Esophagus squamous epithelium (tissue), 4 donors: ENCODE results near the gene VNN1.

ENCODE experiments used
- POLR2A ChIP-seq, 4 donors: fragments of 450-650 bp; IDR thresholded peaks; one replicate each; pipeline ENCODE4 v1.6.1; 2017; ENCODE audit warnings: antibody characterized with exemption in 4 of 4, mild to moderate bottlenecking in 4 of 4, moderate library complexity in 3 of 4
- TF ChIP-seq, protein P1 (sequence below), 6 experiments: fragments of 450-650 bp in 4 of 6; fragments of 200-600 bp in 2 of 6; sonication (generic) in 2 of 6; IDR thresholded peaks; one replicate each; pipeline ENCODE4 v1.5.1; 2016 to 2019; ENCODE audit warnings: antibody characterized with exemption in 6 of 6, mild to moderate bottlenecking in 4 of 6, moderate library complexity in 4 of 6

DNA sequence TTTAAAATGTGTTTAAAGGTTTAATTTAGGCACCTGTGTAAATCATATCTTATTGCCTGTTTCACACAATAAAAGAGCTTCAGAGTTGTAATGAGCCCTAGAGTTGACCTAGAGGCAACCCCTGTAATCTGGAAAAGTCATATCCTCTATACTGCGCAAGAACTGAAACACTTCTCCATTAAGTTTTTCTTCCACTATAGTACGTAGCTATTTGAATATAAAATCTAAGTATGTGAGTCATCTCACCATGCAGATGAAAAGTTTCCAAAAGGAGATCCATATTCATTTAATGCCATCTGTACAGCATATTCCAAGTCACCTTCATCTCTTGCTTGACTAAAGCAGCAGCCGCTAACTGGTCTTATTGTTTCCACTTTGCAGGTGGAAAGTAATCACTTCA lies 28.8 kb downstream of the VNN1 start:
- TF ChIP-seq, protein P1, sequence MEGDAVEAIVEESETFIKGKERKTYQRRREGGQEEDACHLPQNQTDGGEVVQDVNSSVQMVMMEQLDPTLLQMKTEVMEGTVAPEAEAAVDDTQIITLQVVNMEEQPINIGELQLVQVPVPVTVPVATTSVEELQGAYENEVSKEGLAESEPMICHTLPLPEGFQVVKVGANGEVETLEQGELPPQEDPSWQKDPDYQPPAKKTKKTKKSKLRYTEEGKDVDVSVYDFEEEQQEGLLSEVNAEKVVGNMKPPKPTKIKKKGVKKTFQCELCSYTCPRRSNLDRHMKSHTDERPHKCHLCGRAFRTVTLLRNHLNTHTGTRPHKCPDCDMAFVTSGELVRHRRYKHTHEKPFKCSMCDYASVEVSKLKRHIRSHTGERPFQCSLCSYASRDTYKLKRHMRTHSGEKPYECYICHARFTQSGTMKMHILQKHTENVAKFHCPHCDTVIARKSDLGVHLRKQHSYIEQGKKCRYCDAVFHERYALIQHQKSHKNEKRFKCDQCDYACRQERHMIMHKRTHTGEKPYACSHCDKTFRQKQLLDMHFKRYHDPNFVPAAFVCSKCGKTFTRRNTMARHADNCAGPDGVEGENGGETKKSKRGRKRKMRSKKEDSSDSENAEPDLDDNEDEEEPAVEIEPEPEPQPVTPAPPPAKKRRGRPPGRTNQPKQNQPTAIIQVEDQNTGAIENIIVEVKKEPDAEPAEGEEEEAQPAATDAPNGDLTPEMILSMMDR (IDR thresholded peaks at IDR 0.05), result no peak
- TF ChIP-seq POLR2A (IDR thresholded peaks at IDR 0.05), result no peak
